Right lobe of liver (tissue), 6 donors: Measurements from ENCODE around the gene SHBG. TPM values are rescaled to one million over a fixed set of nuclear protein-coding genes. Genes with fewer than 3 reads are reported as not detected.

Source experiments
- ATAC-seq, 4 donors: fragments of 200-7000 bp; cut with Tn5 transposase; one replicate each; pipeline ENCODE4 v1.9.1; 2020; ENCODE audit warnings: mild to moderate bottlenecking in 4 of 4, moderate library complexity in 4 of 4
- DNase-seq, 3 donors: peaks; one replicate each; pipeline ENCODE4 v3.0.0-alpha.2; 2020
- H3K27ac ChIP-seq, 3 donors: fragments of 200-600 bp; one replicate each; pipeline ENCODE4 v1.8.0; 2022
- H3K27me3 ChIP-seq, 2 donors: fragments of 200-600 bp; one replicate each; pipeline ENCODE4 v1.8.0; 2022
- H3K36me3 ChIP-seq, 4 donors: fragments of 200-600 bp; sonication (generic) in 1 of 4; one replicate each; pipeline versions ENCODE4 v1.5.1 to v1.8.0; 2017 to 2022; ENCODE audit warnings: control low read depth in 1 of 4
- H3K4me1 ChIP-seq, 4 donors: fragments of 200-600 bp; sonication (generic) in 1 of 4; one replicate each; pipeline versions ENCODE4 v1.5.1 to v1.8.0; 2017 to 2022; ENCODE audit warnings: control low read depth in 1 of 4
- H3K4me3 ChIP-seq, 3 donors: fragments of 200-600 bp; one replicate each; pipeline ENCODE4 v1.8.0; 2022
- H3K9me3 ChIP-seq, 4 donors: fragments of 200-600 bp; sonication (generic) in 1 of 4; one replicate each; pipeline versions ENCODE4 v1.5.1 to v1.8.0; 2017 to 2022; ENCODE audit warnings: control low read depth in 1 of 4
- POLR2A ChIP-seq: fragments of 450-650 bp; IDR thresholded peaks from one replicate; pipeline ENCODE4 v1.6.1; 2017; ENCODE audit warnings: antibody characterized with exemption, mild to moderate bottlenecking
- WGBS: methylation state at CpG from one replicate; pipeline ENCODE4 v1.1.6; 2018; ENCODE audit warnings: low coverage, low lambda C conversion rate; ENCODE audit not compliant: insufficient coverage; ENCODE audit errors: missing lambda C conversion rate; 5-methylcytosine and 5-hydroxymethylcytosine counted together
- intact Hi-C, 2 donors: fragments of 100-400 bp; cut with DNase I; formaldehyde crosslinking; loops; one replicate each; pipeline versions ENCODE4 v1.11.2 to v1.14.1; 2022
- total RNA-seq, 6 experiments: library from RNA; depleted of rRNA in 2 of 6; stranded (reverse); fragments of >200 nt in 2 of 6; fragmentation: NEBNext Ultra II Directional in 3 of 6; extraction: Animal tissue kit (Norgen Biotek cat#: 25700) in 3 of 6; gene quantifications; one replicate each; pipeline versions ENCODE4 v1.1.0 to v1.2.4, GENCODE V29; 2016 to 2023
- TF ChIP-seq, protein P1 (sequence below), 4 donors: fragments of 200-600 bp in 3 of 4; fragments of 450-650 bp in 1 of 4; IDR thresholded peaks; one replicate each; pipeline versions ENCODE4 v1.5.1 to v1.8.0; 2016 to 2022; ENCODE audit warnings: antibody characterized with exemption in 4 of 4, mild to moderate bottlenecking in 2 of 4
- donor health status: DM: no; HTN: yes; CAD: no.
- donor health status: DM: no; HTN: no; CAD: no.
- donor health status: DM: no; HTN: no; CAD: no.
- donor health status: DM: no; HTN: yes; CAD: no.
- donor health status: DM: no; HTN: yes; CAD: no.

Gene SHBG
- total RNA-seq, 6 experiments from 2014 or later = 2.4 to 70.2 (median 15.4) TPM

GRCh38 chr17:7654832-7655540, 25.1 kb downstream of the SHBG start:
- H3K4me3 ChIP-seq = no peak overlapping the region
- no peaks in the 10 kb centered on the region for H3K27me3 ChIP-seq
- no peaks in the 10 kb centered on the region for H3K36me3 ChIP-seq
- H3K27ac ChIP-seq = no peak overlapping the region
- no peak for TF ChIP-seq POLR2A
- TF ChIP-seq, protein P1, sequence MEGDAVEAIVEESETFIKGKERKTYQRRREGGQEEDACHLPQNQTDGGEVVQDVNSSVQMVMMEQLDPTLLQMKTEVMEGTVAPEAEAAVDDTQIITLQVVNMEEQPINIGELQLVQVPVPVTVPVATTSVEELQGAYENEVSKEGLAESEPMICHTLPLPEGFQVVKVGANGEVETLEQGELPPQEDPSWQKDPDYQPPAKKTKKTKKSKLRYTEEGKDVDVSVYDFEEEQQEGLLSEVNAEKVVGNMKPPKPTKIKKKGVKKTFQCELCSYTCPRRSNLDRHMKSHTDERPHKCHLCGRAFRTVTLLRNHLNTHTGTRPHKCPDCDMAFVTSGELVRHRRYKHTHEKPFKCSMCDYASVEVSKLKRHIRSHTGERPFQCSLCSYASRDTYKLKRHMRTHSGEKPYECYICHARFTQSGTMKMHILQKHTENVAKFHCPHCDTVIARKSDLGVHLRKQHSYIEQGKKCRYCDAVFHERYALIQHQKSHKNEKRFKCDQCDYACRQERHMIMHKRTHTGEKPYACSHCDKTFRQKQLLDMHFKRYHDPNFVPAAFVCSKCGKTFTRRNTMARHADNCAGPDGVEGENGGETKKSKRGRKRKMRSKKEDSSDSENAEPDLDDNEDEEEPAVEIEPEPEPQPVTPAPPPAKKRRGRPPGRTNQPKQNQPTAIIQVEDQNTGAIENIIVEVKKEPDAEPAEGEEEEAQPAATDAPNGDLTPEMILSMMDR (IDR thresholded peaks at IDR 0.05) = no peak
- intact Hi-C loops = no loop called here
- H3K9me3 ChIP-seq = no peaks in the 10 kb centered on the region
- 80% methylated on average over 15 of the region's 16 CpGs for WGBS
- ATAC-seq (no peak), DNase-seq (no peak)
- H3K4me1 ChIP-seq = peaks cover 0 to 13% (median 4%) of the 10 kb centered on the region in 4 donors

DNA sequence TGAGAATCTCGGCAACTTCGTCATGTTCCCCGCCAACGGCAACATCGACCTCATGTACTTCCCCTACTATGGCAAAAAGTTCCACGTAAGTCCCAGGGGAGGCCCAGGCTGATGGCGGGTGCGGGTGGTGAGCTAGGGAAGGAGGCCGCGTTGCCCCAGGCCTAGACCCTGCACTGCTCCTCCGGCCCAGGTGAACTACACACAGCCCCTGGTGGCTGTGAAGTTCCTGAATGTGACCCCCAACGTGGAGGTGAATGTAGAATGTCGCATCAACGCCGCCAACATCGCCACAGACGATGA, 25.6 kb downstream of the SHBG start:
- Histone ChIP-seq H3K4me1 (peaks cover 0 to 9% (median 4%) of the 10 kb centered on the region in 4 donors), H3K27me3 (no peaks in the 10 kb centered on the region), H3K36me3 (no peaks in the 10 kb centered on the region), H3K4me3 (no peak overlapping the region), H3K27ac (no peak overlapping the region), H3K9me3 (no peaks in the 10 kb centered on the region)
- ATAC-seq = no peak
- intact Hi-C loops = no loop called here
- no CpG with 5 or more reads among the region's 17 CpGs for WGBS
- DNase-seq = no peak
- TF ChIP-seq POLR2A = no peak
- TF ChIP-seq, protein P1 (IDR thresholded peaks at IDR 0.05) = no peak

- TF ChIP-seq, protein P1 (IDR thresholded peaks at IDR 0.05) = no peak
- TF ChIP-seq POLR2A = no peak
- DNase-seq (peak in 1 of 3 donors; percentile 38), ATAC-seq (peak in 3 of 4 donors; percentile 23 to 67 (median 38))
- H3K36me3 ChIP-seq = no peaks in the 10 kb centered on the region
- H3K27ac ChIP-seq = no peak overlapping the region
- 20% methylated on average over 2 of the region's 10 CpGs for WGBS
- H3K27me3 ChIP-seq = no peaks in the 10 kb centered on the region
- no peaks in the 10 kb centered on the region for H3K4me1 ChIP-seq
- H3K9me3 ChIP-seq = no peaks in the 10 kb centered on the region
- H3K4me3 ChIP-seq = no peak overlapping the region
- intact Hi-C loops = no loop called here
These were observed 27.1 kb downstream of the SHBG start for GRCh38 chr17:7656958-7657609.

GRCh38 chr17:7667656-7668406, 37.9 kb downstream of the SHBG start:
- DNase-seq (no peak), ATAC-seq (peak in 1 of 4 donors; percentile 39)
- intact Hi-C loops = no loop called here
- TF ChIP-seq, protein P1 (IDR thresholded peaks at IDR 0.05) = no peak
- no peak for TF ChIP-seq POLR2A
- Histone ChIP-seq H3K36me3 (peaks cover 0 to 34% (median 15%) of the 10 kb centered on the region in 4 donors), H3K9me3 (no peaks in the 10 kb centered on the region), H3K27me3 (no peaks in the 10 kb centered on the region), H3K4me1 (no peaks in the 10 kb centered on the region), H3K27ac (no peak overlapping the region), H3K4me3 (no peak overlapping the region)
- 94% methylated on average over 3 of the region's 10 CpGs for WGBS
